OCI-M2 (cell line): ENCODE results near the gene DCTN2.

Experiments used
- DNase-seq: peaks from one replicate; lab custom pipeline; 2025; ENCODE audit not compliant: unreplicated experiment; lab: John Stamatoyannopoulos, UW

The DCTN2 gene

GRCh38 chr12:57550641-57551549, 3.9 kb upstream of the DCTN2 start:
- no peak for DNase-seq

- no peak for DNase-seq
These were observed 3.1 kb upstream of the DCTN2 start, which contains the start of gene KIF5A for GRCh38 chr12:57549909-57550640. KIF5A (plus strand) TSS chr12:57550044; CDS start chr12:57550272, 228 bp downstream.

DNA sequence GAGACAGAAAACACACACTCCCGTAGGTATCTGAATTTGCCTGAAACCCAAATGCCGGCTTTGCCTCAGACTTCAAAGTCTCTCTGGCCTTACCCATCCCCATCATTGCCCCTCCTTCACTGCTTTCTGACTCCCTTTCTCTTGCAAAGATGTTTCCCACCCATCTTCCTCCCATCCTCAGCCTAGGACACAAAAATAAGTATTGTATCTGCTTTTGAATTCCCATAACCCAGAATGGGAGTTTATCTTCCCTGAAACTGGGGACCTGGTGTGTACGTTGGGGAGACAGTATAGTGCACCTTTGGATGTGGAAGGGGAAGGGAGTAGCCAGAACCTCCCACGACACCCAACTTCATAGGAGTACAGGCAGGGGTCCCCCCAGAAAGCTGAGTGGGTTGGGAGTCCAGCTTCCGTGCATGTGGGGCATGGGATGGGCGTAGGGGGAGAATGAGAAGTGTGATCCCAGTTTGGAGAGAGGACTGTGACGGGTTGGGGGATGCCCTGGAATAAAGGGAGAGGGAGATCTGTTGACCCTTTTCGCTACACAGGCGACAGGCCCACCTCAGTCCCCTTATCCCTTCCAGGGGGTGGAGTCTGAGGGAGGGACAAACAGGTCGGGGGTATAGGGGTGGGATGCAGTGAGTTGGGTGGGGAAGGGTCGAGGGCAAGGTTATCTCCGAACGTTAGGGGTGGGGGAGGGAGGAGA, 2.4 kb upstream of the DCTN2 start:
- DNase-seq = no peak

- no peak for DNase-seq
These were observed 1.5 kb upstream of the DCTN2 start for GRCh38 chr12:57548488-57548887.

- no peak for DNase-seq
These were observed 972 bp upstream of the DCTN2 start for GRCh38 chr12:57548013-57548315.

DNA sequence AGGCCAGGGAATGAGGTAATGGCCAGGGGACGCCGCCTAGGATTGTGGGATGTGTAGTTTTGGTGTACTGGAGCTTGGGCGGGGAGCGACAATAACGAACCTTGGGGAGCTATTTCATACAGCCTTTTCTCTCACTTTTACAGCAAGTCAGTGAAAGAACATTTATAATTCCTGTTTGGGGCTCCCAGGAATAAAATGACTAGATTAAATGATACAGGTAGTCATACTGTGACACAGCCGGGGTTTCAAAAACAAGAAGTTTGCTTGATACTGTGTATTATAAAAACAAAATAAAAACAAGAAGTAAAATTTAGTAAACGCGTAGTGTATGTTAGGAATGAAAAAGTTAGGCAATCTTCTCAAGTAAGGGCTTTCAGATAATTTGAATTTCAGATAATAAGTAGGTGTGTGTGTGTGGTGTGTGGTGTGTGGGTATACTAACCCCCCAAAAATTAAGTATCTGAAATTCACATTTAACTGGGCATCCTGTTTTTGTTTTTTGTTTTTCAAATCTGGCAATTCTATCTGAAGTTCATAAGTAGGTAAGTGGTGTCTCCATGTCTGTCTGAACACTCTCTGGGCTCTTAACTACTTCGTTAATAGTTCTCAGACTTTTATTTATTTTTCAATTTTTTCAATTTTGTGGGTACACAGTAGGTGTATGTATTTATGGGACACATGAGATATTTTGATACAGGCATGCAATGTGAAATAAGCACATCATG, 458 bp upstream of the DCTN2 start:
- DNase-seq = no peak

- no peak for DNase-seq
These were observed 1.1 kb downstream of the DCTN2 start for GRCh38 chr12:57545809-57546437.

- no peak for DNase-seq
These were observed 3.4 kb downstream of the DCTN2 start for GRCh38 chr12:57543581-57543980.

DNA sequence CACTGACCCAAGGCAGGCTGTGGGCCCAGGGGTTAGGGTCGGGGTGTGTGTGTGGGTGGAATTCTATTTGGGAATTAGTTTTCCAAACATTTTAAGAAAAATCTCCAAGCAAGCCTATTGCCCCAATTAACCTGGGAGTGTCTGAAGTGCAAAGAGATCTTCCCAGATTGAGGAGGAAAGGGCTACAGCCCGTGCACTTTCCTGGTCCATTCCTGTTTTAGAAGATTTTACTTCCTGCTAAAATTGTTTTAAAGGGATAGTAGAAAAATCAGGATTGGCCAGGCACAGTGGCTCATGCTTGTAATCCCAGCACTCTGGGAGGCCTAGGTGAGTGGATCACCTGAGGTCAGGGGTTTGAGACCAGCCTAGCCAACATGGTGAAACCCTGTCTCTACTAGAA, 5.3 kb downstream of the DCTN2 start:
- DNase-seq = no peak

GRCh38 chr12:57541001-57541400, 6.0 kb downstream of the DCTN2 start:
- DNase-seq = no peak

DNA sequence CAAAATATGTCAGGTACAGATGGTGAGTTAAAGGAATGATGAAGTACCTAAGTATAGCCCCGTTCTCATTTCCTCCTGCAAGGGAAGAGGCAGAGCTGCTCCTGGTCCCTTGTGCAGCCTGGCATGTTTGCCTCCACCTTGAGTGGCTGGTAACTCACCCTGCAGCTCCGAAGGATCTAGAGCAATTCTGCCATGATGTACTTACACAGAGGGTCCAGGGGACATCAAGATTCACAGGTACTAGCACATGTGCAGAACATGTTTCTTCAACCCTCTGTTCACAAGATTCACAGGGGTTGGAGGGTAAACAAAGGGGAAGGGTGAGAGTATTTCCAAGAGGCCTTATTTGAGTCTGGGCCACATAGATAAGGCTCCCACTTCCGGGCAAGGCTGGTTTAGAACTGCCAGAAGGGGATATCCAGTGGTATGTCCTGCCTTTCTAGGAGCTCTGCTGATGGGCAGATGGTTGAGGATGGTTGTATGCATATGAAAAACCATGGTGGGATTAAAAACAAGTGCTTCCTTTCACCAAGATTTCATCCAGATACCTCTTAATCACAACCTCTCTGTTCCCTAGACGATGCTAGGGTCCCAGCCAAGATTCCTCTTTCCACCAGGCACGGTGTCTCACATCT, 7.7 kb downstream of the DCTN2 start:
- DNase-seq = peak; percentile 47

GRCh38 chr12:57536597-57536942, 10.4 kb downstream of the DCTN2 start:
- DNase-seq = no peak

GRCh38 chr12:57535764-57536596, 11.0 kb downstream of the DCTN2 start:
- no peak for DNase-seq

DNA sequence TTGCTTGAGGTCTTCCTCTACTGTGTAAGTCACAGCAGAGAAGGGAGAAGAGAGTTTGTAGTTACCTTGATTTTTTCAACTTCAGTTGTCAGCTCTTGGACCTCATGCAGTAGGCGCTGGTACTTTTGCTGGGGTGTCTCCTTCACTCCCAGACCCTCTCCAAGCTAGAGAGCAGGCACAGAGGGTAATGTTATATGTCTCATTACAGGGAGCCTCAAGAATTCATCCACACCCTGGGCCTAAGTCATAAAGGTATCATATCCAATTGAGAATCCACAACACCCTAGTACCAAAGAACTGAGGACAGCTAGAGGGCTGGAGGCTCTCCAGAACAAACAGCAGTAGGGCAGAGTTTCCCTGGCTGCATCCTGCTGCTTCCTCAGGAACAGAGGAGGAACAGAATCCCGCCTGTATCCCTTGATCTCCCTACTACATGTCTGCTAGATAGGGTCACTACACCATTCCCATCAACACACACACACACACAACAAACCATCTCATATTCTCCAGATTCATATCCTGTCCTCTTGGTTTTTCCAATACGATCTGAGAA, 11.9 kb downstream of the DCTN2 start:
- DNase-seq = no peak

GRCh38 chr12:57534250-57534649, 12.7 kb downstream of the DCTN2 start:
- DNase-seq = no peak

DNA sequence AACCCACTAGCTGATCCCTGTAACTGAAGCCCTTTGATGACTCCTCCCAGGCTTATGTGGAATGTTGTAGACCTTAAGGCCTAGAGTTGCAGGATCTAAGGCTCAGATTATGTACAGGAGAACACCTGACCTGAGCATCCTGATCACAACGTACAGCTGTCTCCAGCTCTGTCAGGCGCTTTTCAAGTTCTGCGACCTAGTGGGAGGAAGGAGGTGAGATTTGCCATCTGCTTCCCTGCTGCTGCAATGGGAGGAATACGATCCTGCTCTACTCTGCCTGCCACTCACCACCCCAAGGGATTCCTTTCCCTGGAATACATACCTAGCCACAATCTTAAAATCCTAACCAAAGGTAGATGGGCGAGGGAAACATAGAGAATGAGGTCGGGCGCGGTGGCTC, 13.9 kb downstream of the DCTN2 start:
- no peak for DNase-seq

- no peak for DNase-seq
These were observed 15.2 kb downstream of the DCTN2 start for GRCh38 chr12:57531836-57532235.

GRCh38 chr12:57530396-57531142, 16.4 kb downstream of the DCTN2 start:
- no peak for DNase-seq
